Measurements from ENCODE around the gene FRMD5. TPM values are rescaled to one million over a fixed set of nuclear protein-coding genes. Genes with fewer than 3 reads are reported as not detected.
"Not testable (repeated sequence)": the region's sequence is repeated elsewhere in the genome, so short reads cannot be mapped to it uniquely, and the experiment has no call there.

FRMD5 gene
- total RNA-seq, 1 donor from 2014 or later, result 43.8 TPM

- no peak for TF ChIP-seq CTCF (IDR thresholded peaks at IDR 0.05; ENCODE audit: partially characterized antibody, unreplicated experiment)
Measured at GRCh38 chr15:43871835-43872234, 323.2 kb downstream of the FRMD5 start.

GRCh38 chr15:43868406-43868805, 326.7 kb downstream of the FRMD5 start:
- Mint-ChIP-seq H3K36me3 (ENCODE audit: unreplicated experiment) (no peaks in the 10 kb centered on the region), H3K9me3 (ENCODE audit: unreplicated experiment) (no peaks in the 10 kb centered on the region)

More at GRCh38 chr15:43871835-43872234, 323.2 kb downstream of the FRMD5 start:
- Mint-ChIP-seq H3K4me3 (ENCODE audit: unreplicated experiment) (no peak overlapping the region), H3K9me3 (ENCODE audit: unreplicated experiment) (no peaks in the 10 kb centered on the region), H3K36me3 (ENCODE audit: unreplicated experiment) (no peaks in the 10 kb centered on the region), H3K27me3 (ENCODE audit: unreplicated experiment) (peaks cover 1% of the 10 kb centered on the region), H3K4me1 (ENCODE audit: low read depth, unreplicated experiment) (no peaks in the 10 kb centered on the region), H3K27ac (ENCODE audit: unreplicated experiment) (no peak overlapping the region)
- no peak for DNase-seq

GRCh38 chr15:43867096-43867495, 328.0 kb downstream of the FRMD5 start:
- no peaks in the 10 kb centered on the region for H3K9me3 Mint-ChIP-seq (ENCODE audit: unreplicated experiment)
- H3K36me3 Mint-ChIP-seq (ENCODE audit: unreplicated experiment), result no peaks in the 10 kb centered on the region
- no peak for TF ChIP-seq CTCF (IDR thresholded peaks at IDR 0.05; ENCODE audit: partially characterized antibody, unreplicated experiment)
- H3K27me3 Mint-ChIP-seq (ENCODE audit: unreplicated experiment), result no peaks in the 10 kb centered on the region
- no peak overlapping the region for H3K27ac Mint-ChIP-seq (ENCODE audit: unreplicated experiment)
- no peaks in the 10 kb centered on the region for H3K4me1 Mint-ChIP-seq (ENCODE audit: low read depth, unreplicated experiment)
- DNase-seq, result no peak
- no peak overlapping the region for H3K4me3 Mint-ChIP-seq (ENCODE audit: unreplicated experiment)

More at GRCh38 chr15:43868406-43868805, 326.7 kb downstream of the FRMD5 start:
- no peak overlapping the region for H3K27ac Mint-ChIP-seq (ENCODE audit: unreplicated experiment)
- no peak for DNase-seq
- H3K4me3 Mint-ChIP-seq (ENCODE audit: unreplicated experiment), result no peak overlapping the region
- no peak for TF ChIP-seq CTCF (IDR thresholded peaks at IDR 0.05; ENCODE audit: partially characterized antibody, unreplicated experiment)
- H3K4me1 Mint-ChIP-seq (ENCODE audit: low read depth, unreplicated experiment), result no peaks in the 10 kb centered on the region
- H3K27me3 Mint-ChIP-seq (ENCODE audit: unreplicated experiment), result no peaks in the 10 kb centered on the region

GRCh38 chr15:43866636-43867035, 328.4 kb downstream of the FRMD5 start:
- not testable (repeated sequence) for H3K27me3 Mint-ChIP-seq (ENCODE audit: unreplicated experiment); H3K36me3 Mint-ChIP-seq (ENCODE audit: unreplicated experiment); H3K9me3 Mint-ChIP-seq (ENCODE audit: unreplicated experiment); H3K4me3 Mint-ChIP-seq (ENCODE audit: unreplicated experiment); DNase-seq; H3K4me1 Mint-ChIP-seq (ENCODE audit: low read depth, unreplicated experiment); H3K27ac Mint-ChIP-seq (ENCODE audit: unreplicated experiment)

- Mint-ChIP-seq H3K27me3 (ENCODE audit: unreplicated experiment) (no peaks in the 10 kb centered on the region), H3K27ac (ENCODE audit: unreplicated experiment) (no peak overlapping the region), H3K36me3 (ENCODE audit: unreplicated experiment) (no peaks in the 10 kb centered on the region), H3K9me3 (ENCODE audit: unreplicated experiment) (no peaks in the 10 kb centered on the region), H3K4me1 (ENCODE audit: low read depth, unreplicated experiment) (no peaks in the 10 kb centered on the region), H3K4me3 (ENCODE audit: unreplicated experiment) (no peak overlapping the region)
- no peak for TF ChIP-seq CTCF (IDR thresholded peaks at IDR 0.05; ENCODE audit: partially characterized antibody, unreplicated experiment)
- DNase-seq, result no peak
Measured at GRCh38 chr15:43859546-43859945, 335.5 kb downstream of the FRMD5 start.

- TF ChIP-seq CTCF (IDR thresholded peaks at IDR 0.05; ENCODE audit: partially characterized antibody, unreplicated experiment), result no peak
Measured at GRCh38 chr15:43854801-43855200, 340.3 kb downstream of the FRMD5 start.

More at GRCh38 chr15:43854801-43855200, 340.3 kb downstream of the FRMD5 start:
- DNase-seq, result no peak
- no peaks in the 10 kb centered on the region for H3K27me3 Mint-ChIP-seq (ENCODE audit: unreplicated experiment)
- H3K4me1 Mint-ChIP-seq (ENCODE audit: low read depth, unreplicated experiment), result no peaks in the 10 kb centered on the region
- no peaks in the 10 kb centered on the region for H3K36me3 Mint-ChIP-seq (ENCODE audit: unreplicated experiment)
- H3K27ac Mint-ChIP-seq (ENCODE audit: unreplicated experiment), result no peak overlapping the region
- H3K9me3 Mint-ChIP-seq (ENCODE audit: unreplicated experiment), result no peaks in the 10 kb centered on the region
- H3K4me3 Mint-ChIP-seq (ENCODE audit: unreplicated experiment), result no peak overlapping the region

Measured in glutamatergic neuron (in vitro differentiated cells).